Stimulated activated naive CD8-positive, alpha-beta T cell treated with anti-CD3 and anti-CD28 coated beads, Interleukin-15, Interleukin-2, amounts not matched to agents 100 ng/mL and 50 ng/mL, for 24 hours (primary cell): Measurements from ENCODE around the gene NTSR2.

Source experiments
- H3K27ac Mint-ChIP-seq: one replicate; pipeline ENCODE4 v1.8.0; 2021; ENCODE audit warnings: mild to moderate bottlenecking, mixed read lengths
- H3K27me3 Mint-ChIP-seq: one replicate; pipeline ENCODE4 v1.8.0; 2021; ENCODE audit warnings: mixed read lengths
- H3K36me3 Mint-ChIP-seq: one replicate; pipeline ENCODE4 v1.8.0; 2021; ENCODE audit warnings: low read depth, mixed read lengths
- H3K4me1 Mint-ChIP-seq: one replicate; pipeline ENCODE4 v1.8.0; 2021; ENCODE audit warnings: low read depth, mixed read lengths
- H3K4me3 Mint-ChIP-seq: one replicate; pipeline ENCODE4 v1.8.0; 2021; ENCODE audit warnings: mild to moderate bottlenecking, mixed read lengths
- H3K9me3 Mint-ChIP-seq: one replicate; pipeline ENCODE4 v1.8.0; 2021; ENCODE audit warnings: mixed read lengths

Gene NTSR2

DNA sequence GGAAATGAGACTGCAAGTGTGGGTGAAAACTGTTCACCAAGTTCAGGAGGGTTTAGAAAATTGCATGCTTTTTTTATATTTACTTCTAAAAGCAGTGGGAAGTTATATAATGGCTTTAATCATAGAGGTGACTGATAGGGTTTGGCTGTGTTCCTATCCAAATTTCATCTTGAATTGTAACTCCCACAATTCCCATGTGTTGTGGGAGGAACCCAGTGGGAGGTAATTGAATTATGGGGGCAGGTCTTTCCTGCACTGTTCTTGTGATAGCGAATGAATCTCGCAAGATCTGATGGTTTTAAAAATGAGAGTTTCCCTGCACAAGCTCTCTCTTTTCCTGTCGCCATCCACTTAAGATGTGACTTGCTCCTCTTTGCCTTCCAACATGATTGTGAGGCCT is 35.7 kb upstream of the NTSR2 start:
- no peaks in the 10 kb centered on the region for H3K9me3 Mint-ChIP-seq
- H3K27ac Mint-ChIP-seq, result no peak overlapping the region
- no peaks in the 10 kb centered on the region for H3K27me3 Mint-ChIP-seq
- no peaks in the 10 kb centered on the region for H3K4me1 Mint-ChIP-seq
- no peak overlapping the region for H3K4me3 Mint-ChIP-seq
- H3K36me3 Mint-ChIP-seq, result no peaks in the 10 kb centered on the region

GRCh38 chr2:11705063-11705462 is 35.1 kb upstream of the NTSR2 start:
- Mint-ChIP-seq H3K4me1 (no peaks in the 10 kb centered on the region), H3K27ac (no peak overlapping the region), H3K27me3 (no peaks in the 10 kb centered on the region), H3K4me3 (no peak overlapping the region), H3K36me3 (no peaks in the 10 kb centered on the region), H3K9me3 (no peaks in the 10 kb centered on the region)

GRCh38 chr2:11703700-11704099 is 33.7 kb upstream of the NTSR2 start:
- H3K36me3 Mint-ChIP-seq, result no peaks in the 10 kb centered on the region
- H3K27ac Mint-ChIP-seq, result no peak overlapping the region
- no peak overlapping the region for H3K4me3 Mint-ChIP-seq
- H3K4me1 Mint-ChIP-seq, result no peaks in the 10 kb centered on the region
- no peaks in the 10 kb centered on the region for H3K27me3 Mint-ChIP-seq
- H3K9me3 Mint-ChIP-seq, result no peaks in the 10 kb centered on the region

DNA sequence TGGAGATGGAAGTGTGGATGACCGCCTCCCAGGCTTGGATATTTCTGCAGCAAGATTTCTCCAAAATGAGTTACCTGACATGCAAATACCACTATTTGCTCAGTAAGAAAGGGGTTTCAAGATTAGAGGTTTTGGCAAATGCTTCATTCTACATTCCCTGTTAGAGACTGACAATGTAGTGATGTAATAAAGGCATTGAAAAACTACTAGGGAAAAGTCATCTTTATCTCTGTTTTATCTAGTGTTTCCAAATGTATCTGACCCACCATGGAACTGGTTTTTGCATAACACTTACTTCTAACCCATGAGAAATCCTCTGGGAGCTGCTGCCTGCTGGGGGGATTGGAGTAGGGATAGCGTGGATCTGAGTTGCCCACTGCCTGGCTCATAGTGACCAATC is 33.0 kb upstream of the NTSR2 start:
- H3K27ac Mint-ChIP-seq, result no peak overlapping the region
- no peaks in the 10 kb centered on the region for H3K9me3 Mint-ChIP-seq
- no peak overlapping the region for H3K4me3 Mint-ChIP-seq
- H3K4me1 Mint-ChIP-seq, result no peaks in the 10 kb centered on the region
- no peaks in the 10 kb centered on the region for H3K36me3 Mint-ChIP-seq
- no peaks in the 10 kb centered on the region for H3K27me3 Mint-ChIP-seq

DNA sequence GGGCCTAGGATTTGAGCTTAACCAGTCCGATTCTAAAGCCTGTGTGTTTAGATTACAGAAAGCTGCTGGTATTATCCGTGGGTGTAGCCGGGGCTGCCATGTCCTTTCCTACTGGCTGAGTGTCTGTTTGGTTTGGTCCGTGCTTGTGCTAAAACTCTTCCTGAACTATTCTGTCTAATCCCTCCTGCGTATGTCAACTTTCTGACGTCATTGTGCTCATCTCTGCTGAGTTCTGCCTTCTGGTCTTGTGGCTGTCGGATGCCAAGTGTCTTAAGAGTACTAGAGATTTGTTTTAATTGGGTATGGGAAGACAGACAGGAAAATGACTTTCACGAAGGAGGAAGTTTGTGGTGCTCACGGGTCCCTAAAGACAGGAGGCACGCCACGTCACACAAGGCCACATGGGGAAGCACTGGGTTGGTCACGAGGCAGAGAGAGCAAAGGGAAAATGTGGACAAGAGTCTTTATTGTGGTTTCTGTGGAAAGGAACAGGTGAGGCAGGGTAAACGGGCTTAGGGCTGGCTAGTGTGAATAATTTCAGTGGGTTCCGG is 31.8 kb upstream of the NTSR2 start:
- H3K4me3 Mint-ChIP-seq, result no peak overlapping the region

DNA sequence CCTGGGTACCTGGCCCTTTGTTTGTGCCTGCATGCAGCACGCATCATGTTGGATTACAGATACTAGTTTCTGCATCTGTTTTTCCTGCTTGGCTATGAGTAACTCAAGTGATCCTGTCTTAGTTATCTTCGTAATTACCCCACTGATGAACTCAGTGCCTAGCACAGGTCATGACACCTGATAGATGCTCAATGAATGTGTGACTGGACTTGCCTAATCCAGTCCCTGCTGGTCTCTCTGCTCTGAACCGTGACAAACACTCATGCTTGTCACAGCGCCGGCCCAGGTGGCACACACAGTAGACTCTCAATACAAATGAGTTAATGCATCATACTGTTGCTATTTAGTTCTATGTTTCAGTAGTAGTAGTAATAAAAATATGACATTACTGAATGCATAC is 31.2 kb upstream of the NTSR2 start:
- H3K4me1 Mint-ChIP-seq, result no peaks in the 10 kb centered on the region
- H3K27me3 Mint-ChIP-seq, result peaks cover 6% of the 10 kb centered on the region
- no peaks in the 10 kb centered on the region for H3K36me3 Mint-ChIP-seq
- no peak overlapping the region for H3K4me3 Mint-ChIP-seq
- H3K9me3 Mint-ChIP-seq, result no peaks in the 10 kb centered on the region
- no peak overlapping the region for H3K27ac Mint-ChIP-seq

More for the DNA sequence above, 31.8 kb upstream of the NTSR2 start:
- no peaks in the 10 kb centered on the region for H3K9me3 Mint-ChIP-seq
- H3K27ac Mint-ChIP-seq, result no peak overlapping the region
- no peaks in the 10 kb centered on the region for H3K4me1 Mint-ChIP-seq
- H3K36me3 Mint-ChIP-seq, result no peaks in the 10 kb centered on the region
- peaks cover under 1% of the 10 kb centered on the region for H3K27me3 Mint-ChIP-seq

DNA sequence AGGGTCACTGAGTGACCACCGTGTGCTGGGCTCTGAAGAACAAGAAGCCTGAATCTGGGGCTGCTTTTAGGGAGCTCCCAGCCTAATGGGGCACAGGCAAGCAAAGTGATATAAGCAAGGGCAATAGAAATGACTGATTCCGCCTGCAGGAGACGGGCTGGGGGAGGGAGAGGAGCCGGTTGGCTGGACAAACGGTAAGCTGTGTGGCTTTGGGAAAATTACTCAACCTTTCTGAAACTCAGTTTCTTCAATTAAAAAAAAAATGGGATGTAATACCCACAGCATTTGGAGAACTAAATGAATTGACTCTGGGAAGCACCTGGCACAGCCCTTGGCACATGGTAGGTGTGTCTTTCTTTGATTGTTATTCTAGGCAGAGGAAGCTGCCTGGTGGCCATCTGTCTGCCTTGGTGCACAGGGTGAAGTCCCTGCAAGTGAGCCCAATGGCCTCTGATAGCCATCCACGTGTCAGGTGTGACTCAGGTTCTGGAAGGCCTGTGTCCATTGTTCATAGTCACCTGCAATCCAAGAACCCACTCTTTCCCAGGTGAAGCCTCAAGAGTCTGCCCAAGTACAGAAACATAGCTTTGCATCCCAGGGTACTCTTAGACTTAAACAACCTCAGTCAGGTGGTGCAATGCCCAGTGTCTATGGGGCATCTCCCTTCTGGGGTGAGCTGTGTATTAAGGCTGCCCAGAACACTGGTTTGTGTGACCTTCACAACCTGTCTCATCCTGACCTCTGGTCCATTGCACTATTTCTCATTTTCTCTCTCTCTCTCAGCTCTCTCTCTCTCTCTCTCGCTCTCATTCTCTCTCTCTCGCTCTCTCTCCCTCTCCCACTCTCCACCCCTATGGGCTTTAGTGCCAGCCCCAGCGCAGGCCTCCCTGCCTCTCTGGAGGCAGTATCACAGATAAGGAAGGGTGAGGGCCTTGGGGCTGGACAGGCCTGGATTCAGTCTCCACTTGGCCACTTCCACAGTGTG is 30.0 kb upstream of the NTSR2 start:
- Mint-ChIP-seq H3K9me3 (no peaks in the 10 kb centered on the region), H3K4me3 (no peak overlapping the region), H3K4me1 (no peaks in the 10 kb centered on the region), H3K27ac (peak overlapping the region; percentile 46), H3K36me3 (no peaks in the 10 kb centered on the region), H3K27me3 (peaks cover 10% of the 10 kb centered on the region)

GRCh38 chr2:11698009-11698922 is 28.3 kb upstream of the NTSR2 start:
- Mint-ChIP-seq H3K4me1 (no peaks in the 10 kb centered on the region), H3K27me3 (peaks cover 10% of the 10 kb centered on the region), H3K9me3 (no peaks in the 10 kb centered on the region), H3K36me3 (no peaks in the 10 kb centered on the region), H3K27ac (no peak overlapping the region), H3K4me3 (no peak overlapping the region)

DNA sequence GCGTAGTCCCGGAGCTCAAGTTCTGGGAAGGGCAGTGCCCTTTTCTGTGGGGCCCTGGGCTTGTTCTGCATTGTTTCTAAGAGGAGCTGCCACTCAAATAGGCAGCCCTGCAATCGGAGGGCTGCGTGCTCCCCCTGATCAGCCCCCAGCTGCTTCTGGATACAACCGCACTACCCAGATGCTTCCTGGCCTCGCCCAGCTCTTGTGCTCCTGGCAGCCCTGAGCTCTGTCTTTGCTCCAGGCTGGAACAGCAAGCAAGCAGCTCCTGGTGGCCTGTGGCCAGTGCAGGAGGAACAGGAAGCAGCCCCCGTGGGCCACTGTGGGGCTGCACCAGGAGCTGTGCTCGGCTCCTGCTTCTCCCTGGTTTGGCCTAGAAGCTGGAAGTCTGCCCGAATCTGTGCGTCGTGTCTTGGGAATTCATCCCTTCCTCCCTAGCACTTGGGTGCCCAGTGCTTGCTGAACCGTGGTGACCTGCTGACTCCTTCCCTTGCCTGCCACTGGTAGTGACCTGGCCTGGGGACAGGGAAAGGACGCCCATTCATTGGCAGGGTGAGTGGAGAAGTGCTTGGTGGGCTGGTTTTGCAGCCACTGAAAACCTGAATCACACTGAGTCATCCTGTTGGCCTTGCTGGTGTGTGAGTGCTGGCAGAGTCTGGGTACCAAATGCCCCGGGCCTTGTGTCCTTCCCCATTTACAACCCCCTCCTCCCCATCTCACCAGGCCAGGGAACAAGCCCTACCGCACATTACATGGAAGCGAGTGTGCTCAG is 27.3 kb upstream of the NTSR2 start:
- H3K27me3 Mint-ChIP-seq, result peaks cover 10% of the 10 kb centered on the region
- no peak overlapping the region for H3K27ac Mint-ChIP-seq
- no peaks in the 10 kb centered on the region for H3K9me3 Mint-ChIP-seq
- H3K4me3 Mint-ChIP-seq, result no peak overlapping the region
- H3K36me3 Mint-ChIP-seq, result no peaks in the 10 kb centered on the region
- no peaks in the 10 kb centered on the region for H3K4me1 Mint-ChIP-seq

DNA sequence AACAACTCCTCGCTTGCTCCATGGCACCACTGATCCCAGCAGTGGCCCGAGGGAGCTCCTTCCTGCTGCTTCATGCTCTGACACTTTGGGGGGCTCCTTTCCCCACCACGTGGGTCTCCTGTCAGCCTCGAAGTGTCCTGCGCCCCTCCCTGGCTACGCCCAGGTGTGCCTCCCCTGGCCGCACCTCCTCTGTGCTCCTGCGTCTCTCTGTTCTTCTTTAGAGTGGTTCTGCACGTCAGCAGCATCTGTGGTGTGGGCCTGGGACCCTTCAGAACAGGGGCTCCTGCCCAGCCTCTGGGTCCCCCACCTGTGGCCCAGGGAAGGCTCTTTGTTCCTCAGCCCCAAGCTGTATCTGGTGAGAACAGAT is 26.7 kb upstream of the NTSR2 start:
- no peaks in the 10 kb centered on the region for H3K9me3 Mint-ChIP-seq
- no peak overlapping the region for H3K4me3 Mint-ChIP-seq
- H3K4me1 Mint-ChIP-seq, result no peaks in the 10 kb centered on the region
- H3K27ac Mint-ChIP-seq, result no peak overlapping the region
- H3K27me3 Mint-ChIP-seq, result peaks cover 10% of the 10 kb centered on the region
- no peaks in the 10 kb centered on the region for H3K36me3 Mint-ChIP-seq

DNA sequence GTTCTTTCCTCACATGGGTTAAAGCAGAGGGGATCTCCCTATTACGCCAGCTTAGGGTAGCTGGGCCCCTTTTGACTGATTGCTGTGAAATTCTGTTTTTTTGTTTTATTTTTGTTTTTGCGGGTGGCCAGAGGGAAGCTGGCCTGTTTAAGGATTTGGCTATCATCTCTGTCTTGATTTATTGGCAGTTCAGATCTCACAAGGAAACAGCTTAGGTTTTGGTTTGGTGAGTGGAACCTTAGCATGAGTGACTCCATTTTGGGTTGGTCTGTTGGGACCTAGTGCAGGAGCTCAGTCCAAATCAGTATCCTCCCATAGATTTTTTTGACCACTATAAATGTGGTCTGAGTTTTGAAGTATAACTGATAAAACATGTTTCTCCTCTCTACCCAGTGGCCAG is 25.6 kb upstream of the NTSR2 start:
- no peak overlapping the region for H3K27ac Mint-ChIP-seq
- no peaks in the 10 kb centered on the region for H3K9me3 Mint-ChIP-seq
- no peak overlapping the region for H3K4me3 Mint-ChIP-seq
- peaks cover 10% of the 10 kb centered on the region for H3K27me3 Mint-ChIP-seq
- no peaks in the 10 kb centered on the region for H3K36me3 Mint-ChIP-seq
- no peaks in the 10 kb centered on the region for H3K4me1 Mint-ChIP-seq

GRCh38 chr2:11692966-11693521 is 23.0 kb upstream of the NTSR2 start:
- Mint-ChIP-seq H3K4me3 (no peak overlapping the region), H3K4me1 (peaks cover 8% of the 10 kb centered on the region), H3K9me3 (no peaks in the 10 kb centered on the region), H3K27me3 (peaks cover 10% of the 10 kb centered on the region), H3K36me3 (no peaks in the 10 kb centered on the region), H3K27ac (no peak overlapping the region)

- Mint-ChIP-seq H3K27me3 (peaks cover 4% of the 10 kb centered on the region), H3K4me1 (peaks cover 12% of the 10 kb centered on the region), H3K27ac (no peak overlapping the region), H3K36me3 (no peaks in the 10 kb centered on the region), H3K9me3 (no peaks in the 10 kb centered on the region), H3K4me3 (no peak overlapping the region)
Measured at GRCh38 chr2:11691076-11691660, 21.2 kb upstream of the NTSR2 start.
